Measurements from ENCODE around the gene PHF2.

PHF2 gene

GRCh38 chr9:93587284-93587650 is 10.9 kb downstream of the PHF2 start:
- DNase-seq (ENCODE audit: low read depth), result no peak

DNA sequence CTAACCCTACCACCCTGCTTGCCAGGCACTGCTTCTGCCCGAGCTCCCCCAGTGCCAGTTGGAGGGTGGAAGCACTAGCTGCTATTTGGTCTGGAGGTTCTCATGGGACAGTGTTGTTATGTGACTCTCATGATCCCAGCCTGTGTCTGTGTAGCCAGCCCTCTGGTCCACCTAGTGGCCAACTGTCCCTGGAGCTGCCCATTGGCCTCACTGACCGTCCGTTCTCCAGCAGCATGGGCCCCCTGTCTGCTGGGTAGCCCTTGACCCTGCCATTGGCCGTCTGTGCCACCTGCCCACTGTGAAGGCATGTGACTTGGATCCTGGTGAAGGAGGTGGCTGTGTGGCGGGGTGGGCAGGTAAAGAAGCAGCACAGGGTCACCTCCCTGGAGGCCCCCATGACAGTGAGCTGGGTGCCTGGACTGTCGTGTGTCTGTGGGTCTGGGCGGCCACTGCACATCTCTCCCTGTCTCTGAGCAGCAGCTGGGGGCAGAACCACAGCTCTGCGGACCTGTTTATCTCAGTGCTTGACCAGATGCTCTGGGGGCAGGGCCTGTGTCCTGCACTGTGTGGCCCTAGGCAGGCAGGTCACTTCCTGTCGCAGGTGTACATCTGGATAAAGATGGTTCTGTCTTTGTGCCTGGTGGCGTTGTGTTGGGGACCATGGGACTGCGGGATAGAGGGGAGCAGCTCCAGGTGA is 11.4 kb downstream of the PHF2 start:
- DNase-seq (ENCODE audit: low read depth), result no peak

DNA sequence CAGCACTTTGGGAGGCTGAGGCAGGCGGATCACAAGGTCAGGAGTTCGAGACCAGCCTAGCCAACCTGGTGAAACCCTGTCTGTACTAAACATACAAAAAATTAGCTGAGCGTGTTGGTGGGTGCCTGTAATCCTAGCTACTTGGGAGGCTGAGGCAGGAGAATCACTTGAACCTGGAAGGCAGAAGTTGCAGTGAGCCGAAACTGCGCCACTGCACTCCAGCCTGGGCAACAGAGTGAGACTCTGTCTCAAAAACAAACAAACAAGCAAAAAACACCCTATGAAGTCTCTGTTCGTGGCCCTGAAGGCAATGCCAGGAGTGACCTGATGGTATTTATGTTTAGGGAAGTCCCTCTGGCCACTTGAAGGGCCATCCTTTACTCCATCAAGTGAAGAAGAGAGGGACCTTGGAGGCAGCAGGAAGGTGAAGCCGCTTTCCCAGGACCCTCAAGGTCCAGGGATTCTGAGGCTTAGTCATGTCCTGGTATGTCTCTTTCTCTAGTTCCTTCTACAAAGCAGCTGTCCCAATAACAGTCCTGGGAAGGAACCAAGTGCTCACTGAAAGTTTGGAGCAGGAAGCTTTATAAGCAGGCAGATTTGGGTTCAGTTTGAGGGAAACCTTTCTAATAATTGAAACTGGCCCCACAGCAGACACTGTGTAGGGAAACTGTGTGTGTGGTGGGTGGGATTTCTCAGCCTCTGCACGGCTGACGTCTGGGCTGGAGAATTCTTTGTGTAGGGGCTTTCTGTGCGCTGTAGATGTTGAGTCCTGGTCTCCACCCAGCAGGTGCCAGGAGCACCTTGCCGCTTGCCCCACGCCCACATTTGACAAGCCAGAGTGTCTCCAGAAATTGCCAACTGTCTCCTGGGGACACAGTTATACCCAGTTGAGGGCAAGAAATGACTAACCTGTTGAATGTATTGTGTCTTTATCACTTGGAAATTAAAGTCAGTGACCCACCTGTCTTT is 12.5 kb downstream of the PHF2 start:
- DNase-seq (ENCODE audit: low read depth), result no peak

GRCh38 chr9:93589688-93590087 is 13.3 kb downstream of the PHF2 start:
- DNase-seq (ENCODE audit: low read depth), result no peak

DNA sequence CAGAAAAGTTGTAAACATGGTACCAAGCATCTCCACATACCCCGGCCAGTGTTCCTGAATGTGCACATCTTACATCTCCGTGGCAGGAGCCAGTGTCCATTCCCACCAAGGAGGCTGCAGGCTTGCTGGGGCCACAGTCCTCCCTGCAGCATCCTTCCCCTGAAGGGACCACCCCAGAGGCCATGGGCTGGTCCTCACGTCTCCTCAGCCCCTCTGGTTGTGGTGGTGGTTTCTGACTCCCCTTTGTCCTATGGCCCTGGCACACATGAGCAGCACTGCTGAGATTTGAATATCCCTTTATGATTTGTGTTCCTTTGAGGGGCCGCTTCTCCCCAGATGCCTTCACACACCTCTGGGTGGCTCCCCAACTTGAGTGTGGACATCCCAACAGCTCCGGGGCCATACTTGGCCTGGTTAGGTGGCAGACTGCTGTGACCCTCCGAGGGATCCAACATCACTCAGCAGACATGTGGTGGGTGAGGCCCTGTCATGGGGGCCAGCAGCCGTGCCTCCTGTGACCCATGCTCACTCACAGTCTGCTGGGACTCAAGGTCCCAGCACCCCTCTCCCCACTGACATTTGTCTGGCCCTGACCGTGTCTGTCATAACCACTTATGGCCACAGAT is 14.3 kb downstream of the PHF2 start:
- DNase-seq (ENCODE audit: low read depth), result no peak

DNA sequence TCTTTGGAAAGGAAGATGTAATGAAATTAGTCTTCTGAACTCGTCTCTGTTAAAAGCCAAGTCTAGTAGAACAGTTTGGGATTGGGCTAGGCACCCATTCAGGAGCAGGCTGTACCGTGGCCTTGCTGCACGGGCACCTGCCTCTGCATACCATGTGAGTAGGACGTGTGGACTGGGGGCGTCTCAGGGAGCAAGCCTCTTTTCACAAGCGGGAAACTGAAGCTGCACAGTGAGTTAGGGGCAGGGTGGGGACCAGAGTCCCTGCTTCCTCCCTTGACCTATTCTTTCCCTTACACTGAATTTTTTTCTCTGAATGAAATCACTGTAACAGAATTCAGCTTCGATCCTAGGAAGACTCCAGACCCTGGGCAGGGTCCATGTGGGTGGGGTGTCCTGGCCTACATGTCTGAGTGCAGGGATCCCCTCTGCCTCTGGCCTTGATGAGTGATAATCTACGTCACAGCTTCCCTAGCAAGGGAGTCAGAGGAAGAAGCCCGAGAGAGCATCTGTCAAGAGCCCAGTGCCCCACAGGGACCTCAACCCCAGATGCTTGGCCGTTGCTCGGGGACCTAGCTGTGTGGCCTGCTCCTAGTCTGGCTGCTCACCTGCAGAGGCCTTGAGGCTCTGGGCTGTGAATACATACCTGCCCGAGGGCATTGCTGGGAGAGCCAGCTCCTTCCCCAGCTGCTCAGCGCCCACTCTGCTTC is 15.1 kb downstream of the PHF2 start:
- DNase-seq (ENCODE audit: low read depth), result no peak

DNA sequence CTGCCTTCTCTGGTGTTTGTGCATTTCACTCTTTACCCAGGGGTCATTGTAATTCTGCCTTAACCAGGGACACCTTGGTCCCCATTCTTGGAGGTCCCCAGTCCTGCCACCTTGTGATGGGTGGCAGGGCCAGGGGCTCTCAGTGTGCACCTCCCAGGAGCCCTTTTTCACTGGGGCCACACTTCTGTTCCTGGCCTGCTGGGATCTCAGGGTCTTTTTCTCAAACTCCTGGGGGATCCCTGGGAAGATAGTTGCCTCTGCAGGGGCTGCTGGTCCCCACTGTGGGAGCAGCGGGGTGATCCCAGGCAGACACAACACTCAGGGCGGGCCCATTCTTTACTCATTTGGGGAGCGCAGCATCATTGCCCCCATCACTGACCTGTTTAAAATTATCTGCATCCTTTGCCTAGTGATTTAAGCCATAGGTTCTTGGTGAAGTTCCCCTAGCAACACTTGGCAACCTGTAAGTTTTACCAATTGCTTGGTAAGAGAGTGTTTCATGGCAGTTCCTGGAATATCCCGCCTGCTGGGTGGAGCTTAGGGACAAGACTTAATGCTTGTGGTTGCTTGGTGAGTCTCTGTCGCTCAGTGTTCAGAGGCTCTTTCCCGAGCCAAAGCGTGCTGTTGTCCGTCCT is 15.7 kb downstream of the PHF2 start:
- DNase-seq (ENCODE audit: low read depth), result no peak

- no peak for DNase-seq (ENCODE audit: low read depth)
Measured at GRCh38 chr9:93592643-93593021, 16.2 kb downstream of the PHF2 start.

GRCh38 chr9:93593144-93593658 is 16.8 kb downstream of the PHF2 start:
- no peak for DNase-seq (ENCODE audit: low read depth)

DNA sequence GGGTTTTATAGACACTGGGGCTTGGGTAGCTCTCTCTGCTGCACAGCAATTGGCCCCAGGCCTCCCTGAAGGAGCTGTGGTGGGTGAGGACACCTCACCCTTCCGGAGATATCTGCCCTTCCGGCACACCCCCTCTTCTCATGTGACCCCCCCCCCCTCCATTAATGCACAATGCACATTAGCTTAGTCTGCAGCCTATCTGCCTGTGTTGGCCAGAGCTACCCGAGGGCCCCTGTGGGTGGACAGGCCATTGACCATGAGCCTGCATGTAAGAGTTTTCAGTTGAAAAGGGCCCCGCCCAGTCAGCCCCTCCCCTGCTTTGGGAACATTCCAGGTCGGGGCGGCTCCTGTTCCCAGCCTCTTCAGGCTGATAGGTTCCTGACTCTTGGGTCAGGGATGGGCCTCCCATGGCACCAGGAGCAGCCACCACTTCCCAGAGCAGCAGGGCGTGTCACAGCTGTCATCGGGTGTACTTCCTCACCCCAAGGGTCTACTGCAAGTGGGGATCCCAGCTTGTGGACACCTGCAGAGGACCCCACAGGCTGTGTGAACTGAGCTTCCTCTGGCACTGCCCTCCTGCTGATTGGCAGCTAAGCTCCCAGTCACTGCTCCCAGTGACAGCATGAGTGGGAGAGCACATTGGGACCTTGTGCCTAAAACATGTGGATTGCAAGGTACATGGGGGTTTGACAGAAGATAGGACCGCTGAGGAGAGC is 17.8 kb downstream of the PHF2 start:
- no peak for DNase-seq (ENCODE audit: low read depth)

DNA sequence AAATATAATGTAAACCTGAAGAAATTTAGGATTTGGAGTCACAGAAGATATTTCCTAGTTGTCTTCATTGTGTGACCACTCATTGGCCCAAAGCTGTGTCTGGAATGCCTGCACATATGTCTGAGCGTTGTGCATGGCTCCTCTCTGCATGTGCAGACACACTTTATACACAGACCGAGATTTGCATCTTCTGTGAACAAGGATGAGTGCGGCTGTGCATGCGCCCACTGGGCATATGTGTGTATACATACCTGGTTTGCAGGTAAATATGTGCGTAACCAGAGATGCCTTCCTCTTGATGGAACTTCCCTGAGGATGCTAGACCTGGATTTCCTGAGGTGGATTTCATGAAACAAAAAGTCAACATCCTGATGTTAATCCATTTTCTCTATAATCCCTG is 19.1 kb downstream of the PHF2 start:
- DNase-seq (ENCODE audit: low read depth), result no peak

DNA sequence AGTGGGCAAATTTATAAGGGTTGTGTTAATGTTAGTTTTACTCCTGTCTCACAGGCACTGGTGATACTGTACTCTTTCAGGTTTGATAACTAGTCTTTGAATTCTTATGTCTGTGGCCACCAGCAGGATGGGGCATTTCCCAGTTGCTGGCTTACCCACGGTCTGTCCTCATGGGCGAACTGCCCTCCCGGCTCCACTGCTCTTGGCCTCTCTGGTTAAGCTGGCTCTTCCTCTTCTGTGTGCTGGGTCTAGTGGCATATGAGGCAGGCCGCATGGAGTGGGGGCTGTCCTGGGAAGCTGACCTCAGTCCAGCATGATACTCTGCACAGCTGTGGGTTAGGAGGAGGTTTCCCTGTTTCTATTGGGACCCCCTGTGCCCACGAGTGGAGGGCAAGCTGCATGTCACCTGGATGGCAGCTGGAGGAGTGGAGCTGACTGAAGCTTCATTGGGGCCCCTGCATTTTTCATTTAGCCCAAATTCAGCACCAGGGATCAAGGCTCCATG is 19.5 kb downstream of the PHF2 start:
- DNase-seq (ENCODE audit: low read depth), result no peak

GRCh38 chr9:93596399-93596798 is 20.0 kb downstream of the PHF2 start:
- DNase-seq (ENCODE audit: low read depth), result no peak

GRCh38 chr9:93597142-93597706 is 20.8 kb downstream of the PHF2 start:
- no peak for DNase-seq (ENCODE audit: low read depth)

GRCh38 chr9:93597871-93598646 is 21.7 kb downstream of the PHF2 start:
- DNase-seq (ENCODE audit: low read depth), result no peak

DNA sequence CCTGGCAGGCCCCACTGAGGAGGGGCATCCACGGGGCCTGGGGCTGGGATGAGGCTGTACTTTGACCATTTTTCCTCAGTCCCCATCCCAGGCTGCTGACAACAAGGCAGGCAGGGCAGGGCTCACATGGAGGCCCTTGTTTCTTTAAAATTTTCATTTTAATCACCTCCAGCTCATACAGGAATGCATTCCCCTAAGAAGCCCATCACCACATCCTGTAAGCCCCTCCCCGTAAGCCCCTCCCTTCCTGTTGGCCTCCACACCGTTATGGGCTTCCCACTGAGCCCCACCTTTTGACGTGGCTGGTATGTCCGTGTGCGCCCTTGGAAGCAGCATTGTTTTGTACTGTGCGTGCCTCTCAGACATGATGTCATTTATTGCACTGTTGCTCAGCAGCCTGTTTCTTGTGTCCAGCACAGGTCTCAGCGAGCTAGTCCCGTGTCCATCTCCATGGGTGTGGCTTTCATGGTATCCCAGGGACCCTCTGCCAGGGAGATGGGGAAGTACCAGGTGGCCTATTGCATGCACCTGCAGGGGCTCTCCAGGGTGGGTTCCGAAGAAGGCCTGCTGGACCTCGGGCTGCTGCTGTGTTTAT is 22.4 kb downstream of the PHF2 start:
- DNase-seq (ENCODE audit: low read depth), result no peak

- DNase-seq (ENCODE audit: low read depth), result no peak
Measured at GRCh38 chr9:93599571-93600403, 23.4 kb downstream of the PHF2 start.

GRCh38 chr9:93600504-93600903 is 24.1 kb downstream of the PHF2 start:
- no peak for DNase-seq (ENCODE audit: low read depth)
